Stimulated activated naive CD8-positive, alpha-beta T cell treated with anti-CD3 and anti-CD28 coated beads, Interleukin-15, Interleukin-2, amounts not matched to agents 100 ng/mL and 50 ng/mL, for 24 hours (primary cell): ENCODE results near the gene AK1.

Experiments used
- H3K27ac Mint-ChIP-seq: one replicate; pipeline ENCODE4 v1.8.0; 2021; ENCODE audit warnings: mild to moderate bottlenecking, mixed read lengths
- H3K27me3 Mint-ChIP-seq: one replicate; pipeline ENCODE4 v1.8.0; 2021; ENCODE audit warnings: mixed read lengths
- H3K36me3 Mint-ChIP-seq: one replicate; pipeline ENCODE4 v1.8.0; 2021; ENCODE audit warnings: low read depth, mixed read lengths
- H3K4me1 Mint-ChIP-seq: one replicate; pipeline ENCODE4 v1.8.0; 2021; ENCODE audit warnings: low read depth, mixed read lengths
- H3K4me3 Mint-ChIP-seq: one replicate; pipeline ENCODE4 v1.8.0; 2021; ENCODE audit warnings: mild to moderate bottlenecking, mixed read lengths
- H3K9me3 Mint-ChIP-seq: one replicate; pipeline ENCODE4 v1.8.0; 2021; ENCODE audit warnings: mixed read lengths

AK1 gene

GRCh38 chr9:127899128-127899943 is 21.9 kb upstream of the AK1 start, which contains the start of gene ST6GALNAC6:
ST6GALNAC6 (minus strand) TSS chr9:127899603; CDS start chr9:127897981, 1,622 bp downstream.
- Mint-ChIP-seq H3K36me3 (peaks cover 25% of the 10 kb centered on the region), H3K27ac (peak within 1 kb of the TSS; percentile 86), H3K9me3 (no peaks in the 10 kb centered on the region), H3K4me3 (peak within 1 kb of the TSS; percentile 88), H3K4me1 (peaks cover 42% of the 10 kb centered on the region), H3K27me3 (no peaks in the 10 kb centered on the region)

GRCh38 chr9:127898433-127899127 is 21.1 kb upstream of the AK1 start:
- Mint-ChIP-seq H3K27me3 (no peaks in the 10 kb centered on the region), H3K4me1 (peaks cover 40% of the 10 kb centered on the region), H3K36me3 (peaks cover 32% of the 10 kb centered on the region)

GRCh38 chr9:127897193-127897692 is 19.8 kb upstream of the AK1 start:
- Mint-ChIP-seq H3K27me3 (no peaks in the 10 kb centered on the region), H3K27ac (no peak overlapping the region), H3K9me3 (no peaks in the 10 kb centered on the region), H3K4me3 (peak overlapping the region; percentile 57), H3K36me3 (peaks cover 46% of the 10 kb centered on the region), H3K4me1 (peaks cover 33% of the 10 kb centered on the region)

More at GRCh38 chr9:127898433-127899127, 21.1 kb upstream of the AK1 start:
- peak overlapping the region; percentile 88 for H3K4me3 Mint-ChIP-seq
- no peaks in the 10 kb centered on the region for H3K9me3 Mint-ChIP-seq
- peak overlapping the region; percentile 86 for H3K27ac Mint-ChIP-seq

- Mint-ChIP-seq H3K27me3 (no peaks in the 10 kb centered on the region), H3K4me3 (no peak overlapping the region), H3K4me1 (peaks cover 31% of the 10 kb centered on the region)
Measured at GRCh38 chr9:127896395-127897192, 19.1 kb upstream of the AK1 start.

GRCh38 chr9:127895811-127896210 is 18.3 kb upstream of the AK1 start:
- Mint-ChIP-seq H3K36me3 (peaks cover 58% of the 10 kb centered on the region), H3K27me3 (no peaks in the 10 kb centered on the region), H3K4me3 (no peak overlapping the region), H3K27ac (no peak overlapping the region), H3K9me3 (no peaks in the 10 kb centered on the region), H3K4me1 (peaks cover 26% of the 10 kb centered on the region)

More at GRCh38 chr9:127896395-127897192, 19.1 kb upstream of the AK1 start:
- H3K36me3 Mint-ChIP-seq, result peaks cover 50% of the 10 kb centered on the region
- no peaks in the 10 kb centered on the region for H3K9me3 Mint-ChIP-seq
- no peak overlapping the region for H3K27ac Mint-ChIP-seq

GRCh38 chr9:127893392-127893791 is 15.9 kb upstream of the AK1 start:
- no peak overlapping the region for H3K27ac Mint-ChIP-seq
- H3K9me3 Mint-ChIP-seq, result no peaks in the 10 kb centered on the region
- peaks cover 71% of the 10 kb centered on the region for H3K36me3 Mint-ChIP-seq
- no peak overlapping the region for H3K4me3 Mint-ChIP-seq
- peaks cover 17% of the 10 kb centered on the region for H3K4me1 Mint-ChIP-seq
- H3K27me3 Mint-ChIP-seq, result no peaks in the 10 kb centered on the region

GRCh38 chr9:127892831-127893230 is 15.4 kb upstream of the AK1 start:
- no peaks in the 10 kb centered on the region for H3K9me3 Mint-ChIP-seq
- H3K27me3 Mint-ChIP-seq, result no peaks in the 10 kb centered on the region
- no peak overlapping the region for H3K27ac Mint-ChIP-seq
- peaks cover 73% of the 10 kb centered on the region for H3K36me3 Mint-ChIP-seq
- peaks cover 14% of the 10 kb centered on the region for H3K4me1 Mint-ChIP-seq
- H3K4me3 Mint-ChIP-seq, result no peak overlapping the region

- Mint-ChIP-seq H3K4me1 (peaks cover 10% of the 10 kb centered on the region), H3K36me3 (peaks cover 73% of the 10 kb centered on the region), H3K27me3 (no peaks in the 10 kb centered on the region), H3K4me3 (no peak overlapping the region), H3K9me3 (no peaks in the 10 kb centered on the region), H3K27ac (no peak overlapping the region)
Measured at GRCh38 chr9:127890053-127890452, 12.6 kb upstream of the AK1 start.

- Mint-ChIP-seq H3K27ac (no peak overlapping the region), H3K27me3 (no peaks in the 10 kb centered on the region), H3K36me3 (peaks cover 57% of the 10 kb centered on the region), H3K4me3 (no peak overlapping the region), H3K9me3 (no peaks in the 10 kb centered on the region), H3K4me1 (peaks cover 5% of the 10 kb centered on the region)
Measured at GRCh38 chr9:127887792-127888191, 10.3 kb upstream of the AK1 start.

- Mint-ChIP-seq H3K9me3 (no peaks in the 10 kb centered on the region), H3K27ac (peak overlapping the region; percentile 52), H3K27me3 (no peaks in the 10 kb centered on the region), H3K4me1 (peaks cover 5% of the 10 kb centered on the region), H3K4me3 (no peak overlapping the region), H3K36me3 (peaks cover 50% of the 10 kb centered on the region)
Measured at GRCh38 chr9:127886401-127886972, 9.0 kb upstream of the AK1 start.

- no peak overlapping the region for H3K4me3 Mint-ChIP-seq
- H3K4me1 Mint-ChIP-seq, result peaks cover 5% of the 10 kb centered on the region
- H3K9me3 Mint-ChIP-seq, result no peaks in the 10 kb centered on the region
- H3K36me3 Mint-ChIP-seq, result peaks cover 43% of the 10 kb centered on the region
- no peaks in the 10 kb centered on the region for H3K27me3 Mint-ChIP-seq
- no peak overlapping the region for H3K27ac Mint-ChIP-seq
Measured at GRCh38 chr9:127885508-127886281, 8.2 kb upstream of the AK1 start.

GRCh38 chr9:127884976-127885490 is 7.6 kb upstream of the AK1 start:
- Mint-ChIP-seq H3K27ac (no peak overlapping the region), H3K27me3 (no peaks in the 10 kb centered on the region), H3K36me3 (peaks cover 38% of the 10 kb centered on the region), H3K4me1 (peaks cover 5% of the 10 kb centered on the region), H3K4me3 (no peak overlapping the region), H3K9me3 (no peaks in the 10 kb centered on the region)

GRCh38 chr9:127884427-127884911 is 7.0 kb upstream of the AK1 start:
- H3K4me1 Mint-ChIP-seq, result peaks cover 5% of the 10 kb centered on the region
- H3K27ac Mint-ChIP-seq, result no peak overlapping the region
- H3K36me3 Mint-ChIP-seq, result peaks cover 36% of the 10 kb centered on the region
- H3K4me3 Mint-ChIP-seq, result no peak overlapping the region
- H3K27me3 Mint-ChIP-seq, result no peaks in the 10 kb centered on the region
- H3K9me3 Mint-ChIP-seq, result no peaks in the 10 kb centered on the region
